GM12878 (cell line): ENCODE results near the gene PRRT4.

Experiments used
- EED ChIP-seq: sonication (generic); IDR thresholded peaks from 2 replicates; pipeline ENCODE4 v1.6.1; 2016; ENCODE audit warnings: antibody characterized with exemption, low read depth
- FOS ChIP-seq: IDR thresholded peaks from 3 replicates; pipeline ENCODE4 v1.6.1; 2011; ENCODE audit warnings: borderline replicate concordance; ENCODE audit not compliant: insufficient read length; ENCODE audit errors: extremely low read depth
- POLR2A ChIP-seq: IDR thresholded peaks from 2 replicates; pipeline ENCODE4 v1.6.1; 2011; ENCODE audit warnings: low read depth, mild to moderate bottlenecking, low read length
- REST ChIP-seq: IDR thresholded peaks from 2 replicates; pipeline ENCODE4 v1.6.1; 2012; ENCODE audit warnings: mild to moderate bottlenecking, low read depth, low read length
- SP1 ChIP-seq: IDR thresholded peaks from one replicate; pipeline ENCODE4 v1.6.1; 2011; ENCODE audit warnings: low read depth, low read length

GRCh38 chr7:128324368-128324680, 37.2 kb downstream of the PRRT4 start:
- TF ChIP-seq SP1 (no peak), FOS (no peak), EED (no peak), POLR2A (no peak), REST (no peak)
